HCT116 (cell line): ENCODE results near the gene EHF. TPM values are rescaled to one million over a fixed set of nuclear protein-coding genes. Genes with fewer than 3 reads are reported as not detected.
A peak's percentile ranks its signal among the peaks of the same experiment; 100 is the strongest.

ENCODE experiments used
- CBX3 ChIP-seq: IDR thresholded peaks from 2 replicates; pipeline ENCODE4 v1.6.1; 2012; ENCODE audit warnings: low read depth
- ELF1 ChIP-seq: IDR thresholded peaks from 2 replicates; pipeline ENCODE4 v1.6.1; 2012; ENCODE audit warnings: low read depth, borderline replicate concordance
- EZH2 ChIP-seq: fragments of 200-600 bp; sonication (generic); IDR thresholded peaks from 2 replicates; pipeline ENCODE4 v1.6.1; 2017; ENCODE audit warnings: antibody characterized with exemption, mixed run types
- EZH2phosphoT487 ChIP-seq: fragments of 200-600 bp; IDR thresholded peaks from 2 replicates; pipeline ENCODE4 v1.6.1; 2018; ENCODE audit warnings: antibody characterized with exemption, borderline replicate concordance
- JUND ChIP-seq: IDR thresholded peaks from 2 replicates; pipeline ENCODE4 v1.6.1; 2012
- MAX ChIP-seq: IDR thresholded peaks from 2 replicates; pipeline ENCODE4 v1.6.1; 2012
- POLR2A ChIP-seq: IDR thresholded peaks from 2 replicates; pipeline ENCODE4 v1.7.0; 2011; ENCODE audit warnings: borderline replicate concordance; ENCODE audit not compliant: insufficient read depth, insufficient read length; ENCODE audit errors: extremely low read depth
- POLR2AphosphoS5 ChIP-seq: IDR thresholded peaks from 2 replicates; pipeline ENCODE4 v1.6.1; 2011; ENCODE audit warnings: mild to moderate bottlenecking, low read depth, low read length, moderate library complexity
- REST ChIP-seq: IDR thresholded peaks from 2 replicates; pipeline ENCODE4 v1.6.1; 2012; ENCODE audit warnings: low read depth
- SIN3A ChIP-seq: IDR thresholded peaks from 2 replicates; pipeline ENCODE4 v1.6.1; 2012; ENCODE audit warnings: low read depth
- TCF7L2 ChIP-seq: IDR thresholded peaks from 2 replicates; pipeline ENCODE4 v1.7.0; 2011; ENCODE audit warnings: borderline replicate concordance, inconsistent platforms; ENCODE audit not compliant: insufficient read depth, insufficient read length; ENCODE audit errors: extremely low read depth
- ZFX ChIP-seq: fragments of 450-650 bp; IDR thresholded peaks from 2 replicates; pipeline ENCODE4 v1.6.1; 2017
- ZNF274 ChIP-seq: fragments of 200-500 bp; sonication (Bioruptor generic); IDR thresholded peaks from 2 replicates; pipeline ENCODE4 v1.6.1; 2014; ENCODE audit warnings: mild to moderate bottlenecking, low read depth, low read length, inconsistent platforms
- total RNA-seq: library from RNA; stranded (reverse); gene quantifications from one replicate; pipeline ENCODE4 v1.2.1, GENCODE V29; 2021; ENCODE audit not compliant: unreplicated experiment

The EHF gene
- total RNA-seq, 1 experiment from 2014 or later = 51.5 TPM

GRCh38 chr11:34600339-34601084 is 20.4 kb upstream of the EHF start (continued):
- TF ChIP-seq REST (no peak), POLR2A (no peak), EZH2 (no peak), CBX3 (peak; percentile 45; the same call in 1 of the 2 replicates), POLR2AphosphoS5 (peak; percentile 52), EZH2phosphoT487 (no peak), TCF7L2 (no peak), ELF1 (no peak), JUND (no peak), SIN3A (no peak), ZFX (no peak), MAX (peak; percentile 66), ZNF274 (no peak)
